ENCODE data around the gene SLC9A9.

GRCh38 chr3:143826296-143826695, 22.0 kb downstream of the SLC9A9 start:
- TF ChIP-seq ZFP1 (CRISPR knock-in tag; IDR thresholded peaks at IDR 0.05) (no peak), POLR2A (conservative IDR thresholded peaks at IDR 0.05) (no peak), SMARCC2 (IDR thresholded peaks at IDR 0.05; ENCODE audit: low read depth) (no peak), MXI1 (IDR thresholded peaks at IDR 0.05; ENCODE audit: low read depth, low read length) (no peak)
